Measurements from ENCODE around the gene KAT7.

GRCh38 chr17:49836111-49837030 lies 47.9 kb downstream of the KAT7 start:
- no peak for TF ChIP-seq TAF1 (IDR thresholded peaks at IDR 0.05; ENCODE audit: low read depth, low read length)
- TF ChIP-seq, protein P1, sequence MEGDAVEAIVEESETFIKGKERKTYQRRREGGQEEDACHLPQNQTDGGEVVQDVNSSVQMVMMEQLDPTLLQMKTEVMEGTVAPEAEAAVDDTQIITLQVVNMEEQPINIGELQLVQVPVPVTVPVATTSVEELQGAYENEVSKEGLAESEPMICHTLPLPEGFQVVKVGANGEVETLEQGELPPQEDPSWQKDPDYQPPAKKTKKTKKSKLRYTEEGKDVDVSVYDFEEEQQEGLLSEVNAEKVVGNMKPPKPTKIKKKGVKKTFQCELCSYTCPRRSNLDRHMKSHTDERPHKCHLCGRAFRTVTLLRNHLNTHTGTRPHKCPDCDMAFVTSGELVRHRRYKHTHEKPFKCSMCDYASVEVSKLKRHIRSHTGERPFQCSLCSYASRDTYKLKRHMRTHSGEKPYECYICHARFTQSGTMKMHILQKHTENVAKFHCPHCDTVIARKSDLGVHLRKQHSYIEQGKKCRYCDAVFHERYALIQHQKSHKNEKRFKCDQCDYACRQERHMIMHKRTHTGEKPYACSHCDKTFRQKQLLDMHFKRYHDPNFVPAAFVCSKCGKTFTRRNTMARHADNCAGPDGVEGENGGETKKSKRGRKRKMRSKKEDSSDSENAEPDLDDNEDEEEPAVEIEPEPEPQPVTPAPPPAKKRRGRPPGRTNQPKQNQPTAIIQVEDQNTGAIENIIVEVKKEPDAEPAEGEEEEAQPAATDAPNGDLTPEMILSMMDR (IDR thresholded peaks at IDR 0.05; ENCODE audit: control extremely low read depth in 1 of 3, insufficient read depth in 1 of 3, low read depth in 1 of 3, low read length in 3 of 3) = no peak
- TF ChIP-seq CHD2 (IDR thresholded peaks at IDR 0.05; ENCODE audit: low read length) = no peak
- TF ChIP-seq EZH2 (IDR thresholded peaks at IDR 0.05; ENCODE audit: low read depth, low read length, severe bottlenecking) = no peak
- no peak for TF ChIP-seq TEAD4 (IDR thresholded peaks at IDR 0.05; ENCODE audit: low read depth, low read length)
- TF ChIP-seq SUZ12 (IDR thresholded peaks at IDR 0.05; ENCODE audit: low read length) = no peak
- no peak for TF ChIP-seq KDM5A (IDR thresholded peaks at IDR 0.05; ENCODE audit: low read length)
- no peak for TF ChIP-seq CEBPB (IDR thresholded peaks at IDR 0.05; ENCODE audit: low read depth, low read length)
- no peak for TF ChIP-seq TCF12 (IDR thresholded peaks at IDR 0.05; ENCODE audit: low read depth, low read length)
- no peak for TF ChIP-seq SIN3A (conservative IDR thresholded peaks at IDR 0.05 in 1 of 2, IDR thresholded peaks at IDR 0.05 in 1 of 2; ENCODE audit: low read depth in 1 of 2, low read length in 2 of 2)
- TF ChIP-seq SP1 (IDR thresholded peaks at IDR 0.05; ENCODE audit: low read depth, low read length) = no peak
- TF ChIP-seq, protein P2, sequence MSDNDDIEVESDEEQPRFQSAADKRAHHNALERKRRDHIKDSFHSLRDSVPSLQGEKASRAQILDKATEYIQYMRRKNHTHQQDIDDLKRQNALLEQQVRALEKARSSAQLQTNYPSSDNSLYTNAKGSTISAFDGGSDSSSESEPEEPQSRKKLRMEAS (IDR thresholded peaks at IDR 0.05) = no peak
- TF ChIP-seq YY1 (IDR thresholded peaks at IDR 0.05; ENCODE audit: low read depth, low read length) = no peak

Measured in H1 (cell line).